Measurements from ENCODE around the gene MAP3K14.

The MAP3K14 gene

DNA sequence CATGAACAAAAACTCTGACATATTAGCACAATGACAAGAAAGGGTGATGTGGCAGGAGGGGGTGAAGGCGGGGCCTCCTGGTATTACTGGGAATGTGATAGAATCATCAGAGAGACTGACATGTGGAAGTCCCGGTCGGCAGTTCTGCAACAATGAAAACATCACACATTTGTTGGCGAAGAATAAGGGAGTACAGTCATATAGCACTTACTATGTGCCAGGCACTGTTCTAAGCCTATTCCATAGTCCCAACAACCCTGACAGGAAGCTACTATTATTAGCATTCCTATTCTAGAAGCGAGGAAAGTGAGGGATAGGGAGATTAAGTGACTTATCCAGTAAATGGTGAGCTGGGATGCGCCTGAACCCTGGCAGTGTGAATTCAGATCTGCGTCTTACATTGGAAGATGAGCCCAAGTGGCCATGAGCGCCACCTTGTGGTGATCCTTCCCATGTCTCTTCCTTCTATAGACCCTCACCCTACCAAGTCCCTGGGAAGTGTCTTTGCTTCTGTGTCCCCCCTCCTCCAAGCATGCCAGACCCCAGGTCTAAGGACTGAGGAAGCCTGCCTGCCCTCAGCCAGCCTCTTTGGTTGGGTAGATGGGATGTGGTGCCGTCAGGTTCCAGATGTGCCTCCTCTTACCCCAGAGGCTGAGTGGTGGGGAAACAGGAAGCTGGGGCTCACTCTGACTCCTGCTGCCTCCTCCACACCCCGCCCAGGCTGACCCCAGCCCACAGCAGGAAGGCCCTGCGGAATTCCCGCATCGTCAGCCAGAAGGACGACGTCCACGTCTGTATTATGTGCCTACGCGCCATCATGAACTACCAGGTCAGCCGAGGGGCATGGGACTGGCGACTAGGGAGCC lies 81.2 kb downstream of the MAP3K14 start:
- DNase-seq (ENCODE audit: low read depth in 2 of 2): peak in 1 of 2 experiments; percentile 73

DNA sequence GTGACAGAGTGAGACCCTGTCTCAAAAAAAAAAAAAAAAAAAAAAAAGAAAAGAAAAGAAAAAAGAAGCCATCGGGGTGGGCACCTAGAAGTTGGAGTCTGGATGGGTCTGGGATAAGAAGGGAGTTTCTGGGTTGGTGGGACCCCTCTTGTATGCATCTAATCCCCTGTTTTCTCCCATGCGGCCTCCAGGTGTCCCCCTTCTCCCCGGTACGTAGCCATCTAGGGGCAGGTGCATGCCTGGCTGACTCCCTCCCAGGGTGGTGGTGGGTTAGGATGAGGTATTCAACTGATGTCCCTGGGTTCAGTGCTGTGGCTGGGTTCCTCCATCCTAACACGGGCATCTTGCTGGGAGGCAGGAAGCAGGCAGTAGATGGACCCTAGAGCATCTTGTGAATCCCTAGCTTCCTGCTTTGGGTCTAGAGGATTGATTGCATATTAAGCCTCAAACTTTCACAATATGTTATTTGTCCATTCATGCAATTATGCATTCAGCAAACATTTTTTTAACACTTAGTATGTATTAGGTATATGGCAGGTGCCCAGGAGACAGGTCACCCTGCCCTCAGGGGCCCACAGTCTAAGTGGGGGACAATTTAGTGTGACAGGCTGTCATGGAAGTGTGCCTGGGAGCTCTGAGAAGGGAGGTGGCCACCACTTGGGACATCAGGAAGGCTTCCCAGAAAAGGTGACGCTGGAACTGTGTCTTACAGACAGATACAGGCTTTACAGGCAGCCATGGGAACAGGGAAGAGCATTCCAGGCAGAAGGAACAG lies 82.0 kb downstream of the MAP3K14 start:
- no peak for DNase-seq (ENCODE audit: low read depth in 2 of 2)

DNA sequence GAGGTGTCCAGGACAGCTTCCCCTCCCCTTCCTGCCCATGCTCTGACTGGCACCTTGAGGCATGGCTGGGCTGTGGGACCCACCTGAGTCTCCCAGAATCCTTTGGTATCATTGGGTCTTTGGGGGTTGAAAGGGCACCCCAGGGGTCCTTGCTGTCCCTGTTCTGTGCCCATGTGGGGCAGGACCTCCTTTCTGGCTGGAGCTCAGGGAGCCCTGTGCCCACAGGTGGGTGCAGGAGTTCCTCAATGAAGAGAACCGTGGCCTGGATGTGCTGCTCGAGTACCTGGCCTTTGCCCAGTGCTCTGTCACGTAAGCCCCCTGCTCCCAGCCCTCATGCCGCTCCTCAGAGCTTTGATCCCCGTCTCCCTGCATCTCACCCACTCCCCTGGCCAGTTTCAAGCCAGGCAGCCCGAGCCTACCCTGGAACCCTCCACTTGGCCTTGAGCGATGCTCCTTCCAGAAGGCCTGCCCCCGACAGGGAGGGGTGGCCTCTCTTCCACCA lies 83.3 kb downstream of the MAP3K14 start:
- DNase-seq (ENCODE audit: low read depth in 2 of 2): no peak

GRCh38 chr17:45232514-45233422 lies 84.1 kb downstream of the MAP3K14 start:
- no peak for DNase-seq (ENCODE audit: low read depth in 2 of 2)

- DNase-seq (ENCODE audit: low read depth in 2 of 2): no peak
Observed at GRCh38 chr17:45231481-45232116, 85.2 kb downstream of the MAP3K14 start.

DNA sequence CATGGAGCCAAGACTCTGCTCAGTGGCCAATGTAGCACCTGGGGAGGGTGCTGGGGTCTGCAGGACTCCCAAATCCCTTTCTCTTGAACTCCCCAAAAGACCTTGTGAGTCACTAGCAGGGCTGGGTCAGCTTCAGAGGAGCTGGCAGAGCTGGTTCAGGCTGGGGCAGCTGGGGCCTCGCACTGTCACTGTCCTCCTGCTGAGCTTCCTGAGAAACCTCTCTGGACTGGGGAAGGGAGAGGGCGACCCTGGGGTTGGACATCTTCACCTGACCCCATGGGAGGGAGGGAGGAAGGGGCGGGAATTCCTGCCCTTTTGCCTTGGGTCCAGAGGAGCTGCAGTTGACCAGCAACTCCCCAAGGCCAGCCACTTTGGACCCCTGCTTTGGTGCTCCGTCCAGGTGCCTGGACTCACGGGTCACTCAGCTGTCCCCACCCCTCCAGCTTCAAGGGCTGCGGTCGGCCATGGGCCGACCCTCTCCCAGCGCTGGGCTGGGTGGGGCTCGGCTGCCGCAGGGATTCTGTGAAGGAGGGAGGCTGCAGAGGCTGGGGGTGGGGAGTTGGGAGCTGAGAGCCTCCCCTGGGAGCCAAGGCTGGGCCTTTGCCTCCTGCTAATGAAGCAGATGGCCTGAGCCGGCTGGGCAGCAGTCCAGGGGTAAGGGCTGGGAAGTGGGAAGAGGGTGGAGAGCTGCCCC lies 85.9 kb downstream of the MAP3K14 start:
- no peak for DNase-seq (ENCODE audit: low read depth in 2 of 2)

GRCh38 chr17:45230410-45230786 lies 86.4 kb downstream of the MAP3K14 start:
- no peak for DNase-seq (ENCODE audit: low read depth in 2 of 2)

- DNase-seq (ENCODE audit: low read depth in 2 of 2): no peak
Observed at GRCh38 chr17:45229681-45230409, 87.0 kb downstream of the MAP3K14 start.

- DNase-seq (ENCODE audit: low read depth in 2 of 2): peak; percentile 70 to 89
Observed at GRCh38 chr17:45228763-45229539, 87.9 kb downstream of the MAP3K14 start.

DNA sequence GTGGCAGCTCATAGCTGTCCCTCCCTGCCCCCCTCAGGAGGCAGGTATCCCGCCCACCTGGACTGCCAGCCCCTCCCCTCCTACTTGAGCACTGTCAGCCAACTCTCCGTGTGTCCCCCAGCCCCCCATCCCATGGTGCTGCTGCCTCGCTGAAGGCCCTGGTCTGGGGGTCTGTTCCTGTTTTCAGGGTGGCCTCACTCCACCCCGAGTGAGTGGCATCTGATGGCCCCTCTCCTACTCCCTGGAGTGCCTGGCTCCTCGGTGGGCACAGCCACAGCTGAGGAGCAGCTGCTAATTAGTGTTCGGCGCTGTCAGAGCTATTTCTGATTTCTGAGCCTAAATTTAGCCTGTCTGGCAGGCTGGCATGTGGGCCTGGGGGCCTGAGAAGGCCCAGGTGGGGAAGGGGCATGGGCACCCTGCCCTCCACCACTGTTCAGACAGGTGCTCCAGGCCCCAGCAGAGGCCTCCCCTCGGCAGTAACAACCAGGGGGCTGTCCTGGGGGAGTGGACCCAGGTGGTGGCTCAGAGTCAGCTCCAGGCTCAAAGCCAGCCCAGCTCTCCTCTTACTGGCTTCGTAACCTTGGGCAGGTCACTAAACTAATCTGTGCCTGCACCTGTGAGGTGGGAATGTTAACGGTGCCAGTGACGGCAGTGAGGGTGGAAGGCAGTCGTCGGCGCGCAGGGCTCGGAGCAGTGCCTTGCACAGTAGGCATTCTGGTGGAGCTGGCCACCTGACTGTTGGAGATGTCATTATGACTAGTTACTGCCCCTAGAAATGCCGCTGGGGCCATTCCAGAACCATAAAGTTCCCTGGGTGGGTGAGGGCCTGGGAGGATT lies 88.7 kb downstream of the MAP3K14 start:
- DNase-seq (ENCODE audit: low read depth in 2 of 2): no peak

- no peak for DNase-seq (ENCODE audit: low read depth in 2 of 2)
Observed at GRCh38 chr17:45227101-45227925, 89.5 kb downstream of the MAP3K14 start.

- no peak for DNase-seq (ENCODE audit: low read depth in 2 of 2)
Observed at GRCh38 chr17:45226576-45226975, 90.2 kb downstream of the MAP3K14 start.

GRCh38 chr17:45225964-45226530 lies 90.8 kb downstream of the MAP3K14 start:
- peak; percentile 89 to 97 for DNase-seq (ENCODE audit: low read depth in 2 of 2)

GRCh38 chr17:45225051-45225700 lies 91.6 kb downstream of the MAP3K14 start:
- DNase-seq (ENCODE audit: low read depth in 2 of 2): no peak

- DNase-seq (ENCODE audit: low read depth in 2 of 2): no peak
Observed at GRCh38 chr17:45224671-45225050, 92.2 kb downstream of the MAP3K14 start.
